Measurements from ENCODE around the gene ECSCR.
"Not testable (repeated sequence)": the region's sequence is repeated elsewhere in the genome, so short reads cannot be mapped to it uniquely, and the experiment has no call there.

The ECSCR gene

GRCh38 chr5:139462586-139463276, at the start of gene ECSCR:
Gene ECSCR (minus strand): TSS chr5:139462743. CDS start chr5:139462670, 73 bp downstream.
- DNase-seq (ENCODE audit: low read depth) = no peak
- no peak within 1 kb of the TSS for H3K4me3 ChIP-seq (ENCODE audit: low read depth, low read length)

- not testable (repeated sequence) for DNase-seq (ENCODE audit: low read depth); H3K4me3 ChIP-seq (ENCODE audit: low read depth, low read length)
Observed at GRCh38 chr5:139504722-139505121, 42.2 kb upstream of the ECSCR start.

- not testable (repeated sequence) for DNase-seq (ENCODE audit: low read depth); H3K4me3 ChIP-seq (ENCODE audit: low read depth, low read length)
Observed at GRCh38 chr5:139503879-139504278, 41.3 kb upstream of the ECSCR start.

GRCh38 chr5:139503036-139503817, 40.7 kb upstream of the ECSCR start:
- not testable (repeated sequence) for H3K4me3 ChIP-seq (ENCODE audit: low read depth, low read length); DNase-seq (ENCODE audit: low read depth)

- no peak overlapping the region for H3K4me3 ChIP-seq (ENCODE audit: low read depth, low read length)
- no peak for DNase-seq (ENCODE audit: low read depth)
Observed at GRCh38 chr5:139501381-139501780, 38.8 kb upstream of the ECSCR start.

GRCh38 chr5:139495638-139496435, 33.3 kb upstream of the ECSCR start:
- H3K4me3 ChIP-seq (ENCODE audit: low read depth, low read length) = no peak overlapping the region
- peak; percentile 14 for DNase-seq (ENCODE audit: low read depth)

- no peak for DNase-seq (ENCODE audit: low read depth)
- H3K4me3 ChIP-seq (ENCODE audit: low read depth, low read length) = no peak overlapping the region
Observed at GRCh38 chr5:139494832-139495231, 32.3 kb upstream of the ECSCR start.

- no peak for DNase-seq (ENCODE audit: low read depth)
- H3K4me3 ChIP-seq (ENCODE audit: low read depth, low read length) = no peak overlapping the region
Observed at GRCh38 chr5:139494256-139494655, 31.7 kb upstream of the ECSCR start.

- no peak for DNase-seq (ENCODE audit: low read depth)
- H3K4me3 ChIP-seq (ENCODE audit: low read depth, low read length) = no peak overlapping the region
Observed at GRCh38 chr5:139492700-139493192, 30.2 kb upstream of the ECSCR start.

GRCh38 chr5:139488260-139488659, 25.7 kb upstream of the ECSCR start:
- no peak overlapping the region for H3K4me3 ChIP-seq (ENCODE audit: low read depth, low read length)
- DNase-seq (ENCODE audit: low read depth) = no peak

GRCh38 chr5:139486201-139486600, 23.7 kb upstream of the ECSCR start:
- H3K4me3 ChIP-seq (ENCODE audit: low read depth, low read length) = no peak overlapping the region
- DNase-seq (ENCODE audit: low read depth) = no peak

- not testable (repeated sequence) for DNase-seq (ENCODE audit: low read depth); H3K4me3 ChIP-seq (ENCODE audit: low read depth, low read length)
Observed at GRCh38 chr5:139482890-139483208, 20.3 kb upstream of the ECSCR start.

GRCh38 chr5:139482050-139482889, 19.7 kb upstream of the ECSCR start, which contains the start of gene STING1:
Gene STING1 (minus strand): TSS chr5:139482758. CDS start chr5:139481704, 1,054 bp downstream.
- DNase-seq (ENCODE audit: low read depth) = peak; percentile 91
- peak within 1 kb of the TSS; percentile 60 for H3K4me3 ChIP-seq (ENCODE audit: low read depth, low read length)

GRCh38 chr5:139481580-139482049, 19.1 kb upstream of the ECSCR start:
- H3K4me3 ChIP-seq (ENCODE audit: low read depth, low read length) = peak overlapping the region; percentile 60
- DNase-seq (ENCODE audit: low read depth) = no peak

GRCh38 chr5:139481122-139481533, 18.6 kb upstream of the ECSCR start:
- peak overlapping the region; percentile 60 for H3K4me3 ChIP-seq (ENCODE audit: low read depth, low read length)
- DNase-seq (ENCODE audit: low read depth) = no peak

GRCh38 chr5:139479729-139480128, 17.2 kb upstream of the ECSCR start:
- not testable (repeated sequence) for H3K4me3 ChIP-seq (ENCODE audit: low read depth, low read length); DNase-seq (ENCODE audit: low read depth)

GRCh38 chr5:139478657-139479423, 16.3 kb upstream of the ECSCR start:
- H3K4me3 ChIP-seq (ENCODE audit: low read depth, low read length); DNase-seq (ENCODE audit: low read depth): not testable (repeated sequence)

Data from skeletal muscle cell (primary cell).